A172 (cell line): ENCODE data around the gene SLC10A7. TPM values are rescaled to one million over a fixed set of nuclear protein-coding genes. Genes with fewer than 3 reads are reported as not detected.

Experiments
- DNase-seq: peaks from one replicate; pipeline ENCODE4 v3.0.0-alpha.2; 2015; ENCODE audit warnings: low spot score
- total RNA-seq: library from RNA; depleted of rRNA; stranded (reverse); fragments of >200 nt; shearing (Covaris generic); gene quantifications from 2 replicates; pipeline ENCODE4 v1.2.3, GENCODE V29; 2014

SLC10A7 gene
- total RNA-seq, 1 experiment from 2014 or later = 5.7 TPM

DNA sequence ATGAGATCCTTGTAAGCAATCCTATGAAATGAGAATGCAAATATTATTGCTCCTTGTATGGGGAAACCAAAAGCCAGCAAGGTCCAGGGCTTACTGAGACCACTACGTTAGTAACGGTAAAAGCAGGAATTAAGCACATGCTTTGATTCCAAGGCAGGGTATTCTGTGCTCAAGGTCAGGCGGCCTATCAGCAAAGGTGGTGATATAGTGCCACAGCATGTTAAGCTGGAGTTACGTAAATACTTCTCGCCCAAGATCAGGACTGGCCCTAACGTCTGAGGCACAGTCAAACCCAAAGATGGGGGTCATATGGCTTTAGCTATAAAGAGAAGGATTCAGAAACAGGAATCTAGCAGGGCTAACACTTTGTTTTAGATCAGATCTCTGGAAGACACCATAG, 27.6 kb downstream of the SLC10A7 start:
- no peak for DNase-seq

GRCh38 chr4:146490106-146490505, 31.6 kb downstream of the SLC10A7 start:
- no peak for DNase-seq

DNA sequence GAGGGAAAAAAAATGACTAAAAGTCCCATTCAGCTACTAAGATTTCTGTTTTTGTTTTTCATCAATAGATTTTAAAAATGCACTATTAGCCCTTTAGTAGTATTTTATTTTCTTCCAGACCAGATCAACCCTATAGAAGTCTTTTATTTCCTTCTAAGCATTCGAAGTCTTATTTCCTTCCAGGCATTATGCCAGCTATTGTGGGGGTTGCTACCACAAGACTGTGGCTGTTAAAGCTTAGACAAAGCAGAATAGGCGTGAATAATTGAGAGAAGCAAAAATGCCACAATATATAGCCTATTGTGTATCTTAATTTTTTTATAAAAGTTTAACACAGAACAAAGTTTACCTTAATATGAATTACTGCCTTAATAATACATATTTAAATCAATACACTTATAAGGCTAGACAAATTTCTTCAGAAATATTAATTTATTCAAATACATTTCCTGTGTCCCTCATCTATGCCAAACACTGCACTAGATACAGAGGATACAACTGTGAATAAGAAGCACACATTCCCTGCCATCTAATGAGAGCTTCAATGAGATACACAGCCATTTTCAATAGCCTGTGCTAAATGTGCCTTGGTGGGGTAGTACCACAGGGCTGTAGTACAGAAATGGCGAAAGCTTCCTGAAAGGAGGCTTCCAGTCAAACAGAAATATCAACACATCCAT, 33.1 kb downstream of the SLC10A7 start:
- no peak for DNase-seq

DNA sequence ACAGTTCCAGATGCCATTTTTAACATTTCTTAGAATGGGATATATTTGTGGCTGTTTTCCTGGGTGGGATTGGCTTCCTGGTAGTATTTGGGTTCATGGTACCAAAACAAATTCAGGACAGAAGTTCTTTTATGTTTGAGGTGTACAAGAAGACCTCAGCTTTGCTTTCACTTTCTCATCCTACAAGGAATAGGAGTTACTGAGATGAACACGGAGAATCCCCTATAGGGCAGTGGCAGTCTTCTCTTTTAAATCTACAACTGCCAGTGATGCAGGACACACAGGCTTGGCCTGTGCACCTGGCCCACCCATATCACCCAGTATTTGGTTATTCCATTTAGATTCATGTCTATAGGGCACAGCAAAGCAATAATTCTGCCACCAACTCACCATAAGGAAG, 35.2 kb downstream of the SLC10A7 start:
- no peak for DNase-seq

DNA sequence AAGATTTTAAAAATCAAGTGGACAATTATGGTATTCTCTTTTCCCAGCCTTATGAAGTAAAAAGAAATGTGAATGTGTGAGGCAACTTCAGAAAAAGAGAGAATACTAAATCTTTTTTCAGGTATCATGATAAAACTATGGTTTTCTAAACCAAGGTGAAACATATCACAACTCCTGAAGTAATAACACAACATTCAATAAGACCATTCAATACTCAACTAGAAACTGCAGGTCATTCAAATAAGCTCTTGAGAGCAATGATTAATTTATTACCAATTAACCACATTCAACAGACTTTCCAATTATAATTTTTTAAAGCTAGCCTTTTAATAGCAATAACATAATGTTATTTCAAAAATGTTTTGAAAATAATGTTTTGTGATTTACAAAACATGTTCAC, 35.8 kb downstream of the SLC10A7 start:
- no peak for DNase-seq

GRCh38 chr4:146482788-146483187, 39.0 kb downstream of the SLC10A7 start:
- no peak for DNase-seq

- no peak for DNase-seq
Measured at GRCh38 chr4:146481246-146481645, 40.5 kb downstream of the SLC10A7 start.

GRCh38 chr4:146478009-146478408, 43.7 kb downstream of the SLC10A7 start:
- no peak for DNase-seq

- DNase-seq = peak; percentile 42
Measured at GRCh38 chr4:146477054-146477453, 44.7 kb downstream of the SLC10A7 start.

GRCh38 chr4:146472404-146472803, 49.3 kb downstream of the SLC10A7 start:
- DNase-seq = no peak

- DNase-seq = no peak
Measured at GRCh38 chr4:146470604-146471003, 51.1 kb downstream of the SLC10A7 start.

- no peak for DNase-seq
Measured at GRCh38 chr4:146469022-146469421, 52.7 kb downstream of the SLC10A7 start.

DNA sequence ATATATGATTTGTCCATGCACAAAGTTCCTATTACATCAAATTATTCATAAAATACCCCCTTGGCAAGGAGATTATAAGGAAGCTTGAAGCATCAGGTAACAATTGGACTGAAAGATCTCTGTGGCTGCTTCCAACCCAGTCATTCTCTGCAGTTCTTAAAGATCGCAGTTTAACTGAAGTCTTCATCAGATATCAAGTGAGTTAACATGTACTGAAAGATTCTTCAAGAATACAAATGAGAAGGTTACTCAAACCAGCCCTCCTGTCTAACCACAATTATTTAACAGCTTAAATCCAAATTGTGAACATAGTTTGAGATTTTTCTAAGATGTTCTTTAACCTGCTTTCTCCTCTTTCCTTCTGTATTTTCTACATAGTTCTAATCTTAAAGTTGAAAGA, 56.1 kb downstream of the SLC10A7 start:
- DNase-seq = no peak

DNA sequence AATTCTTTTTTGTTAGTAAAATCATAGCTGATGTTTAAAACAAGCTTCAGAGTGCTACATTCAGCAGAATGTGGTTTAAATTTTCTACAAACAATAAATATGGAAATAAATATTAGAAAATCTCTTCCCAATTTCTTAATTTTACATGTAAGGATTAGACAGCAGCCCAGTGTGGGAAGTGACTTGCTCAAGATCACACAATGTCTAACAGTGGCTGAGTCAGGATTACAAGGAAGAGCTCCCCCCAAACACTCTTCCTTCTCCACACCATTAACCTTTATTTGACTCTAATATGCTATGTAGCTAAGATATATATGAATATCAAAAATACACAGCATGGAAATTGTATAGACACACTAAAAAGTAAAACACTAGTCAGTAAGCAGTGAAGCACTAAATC, 59.5 kb downstream of the SLC10A7 start:
- DNase-seq = no peak

DNA sequence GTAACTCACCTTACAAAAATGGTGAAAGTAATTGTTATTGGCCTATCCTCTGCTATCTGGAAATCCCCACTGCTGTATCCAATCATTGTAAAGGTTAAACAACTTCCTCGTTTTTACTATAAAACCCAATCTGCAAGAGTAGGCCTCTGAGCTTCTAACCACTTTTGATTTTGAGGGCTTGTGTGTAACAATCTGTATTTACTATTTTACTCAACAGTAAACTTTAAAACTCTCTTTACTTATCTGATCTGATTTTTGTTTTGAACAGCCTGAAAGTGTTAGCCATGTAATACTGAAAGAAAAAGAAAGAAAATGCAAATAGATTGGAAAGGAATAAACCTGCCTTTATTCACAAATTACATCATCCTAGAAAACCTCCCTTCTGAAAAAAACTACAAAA, 63.1 kb downstream of the SLC10A7 start:
- no peak for DNase-seq

DNA sequence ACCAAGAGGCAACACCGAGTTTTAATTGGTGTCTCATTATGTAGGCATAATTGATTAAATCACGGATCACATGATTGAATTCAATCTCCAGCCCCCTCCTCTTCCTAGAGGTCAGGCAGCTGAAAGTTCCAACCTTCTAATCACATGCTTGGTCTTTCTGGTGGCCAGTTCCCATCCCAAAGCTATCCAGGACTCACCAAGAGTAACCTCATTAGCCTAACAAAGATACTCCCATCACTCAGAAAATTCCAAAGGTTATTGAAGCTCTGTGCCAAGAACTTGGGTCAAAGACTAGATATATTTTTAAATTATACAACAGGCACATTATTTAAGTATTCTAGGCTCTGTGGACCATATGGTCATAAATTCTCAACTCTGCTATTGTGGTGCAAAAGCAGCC, 65.1 kb downstream of the SLC10A7 start:
- DNase-seq = no peak

DNA sequence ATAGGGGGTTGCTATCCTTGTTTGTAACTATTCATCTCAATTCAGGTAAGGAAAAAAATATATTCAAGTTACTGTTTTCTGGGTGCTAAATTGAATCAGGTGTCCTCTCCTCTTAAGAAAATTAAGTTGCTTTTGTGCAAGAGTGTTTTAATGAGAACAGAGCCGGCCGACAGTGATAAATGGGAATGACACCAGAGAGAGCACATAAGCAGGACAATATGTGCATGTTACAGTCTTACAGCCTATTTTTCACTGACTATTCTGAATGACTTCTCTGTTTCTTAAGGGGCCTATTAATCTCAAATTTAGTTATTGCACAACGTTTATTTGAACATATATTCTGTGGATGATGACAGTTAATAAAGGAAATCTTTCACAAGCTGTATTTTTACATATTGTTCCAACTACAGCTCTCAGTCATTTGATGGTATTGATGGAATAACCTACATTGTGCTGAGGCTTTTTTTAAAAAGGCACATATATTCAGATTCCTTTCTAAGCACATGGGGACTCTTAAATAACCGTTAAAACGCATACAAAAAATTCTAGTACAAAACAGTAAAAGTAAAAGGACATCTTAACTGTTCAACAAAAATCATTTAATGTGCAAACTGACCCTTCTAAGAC, 68.4 kb downstream of the SLC10A7 start:
- no peak for DNase-seq

DNA sequence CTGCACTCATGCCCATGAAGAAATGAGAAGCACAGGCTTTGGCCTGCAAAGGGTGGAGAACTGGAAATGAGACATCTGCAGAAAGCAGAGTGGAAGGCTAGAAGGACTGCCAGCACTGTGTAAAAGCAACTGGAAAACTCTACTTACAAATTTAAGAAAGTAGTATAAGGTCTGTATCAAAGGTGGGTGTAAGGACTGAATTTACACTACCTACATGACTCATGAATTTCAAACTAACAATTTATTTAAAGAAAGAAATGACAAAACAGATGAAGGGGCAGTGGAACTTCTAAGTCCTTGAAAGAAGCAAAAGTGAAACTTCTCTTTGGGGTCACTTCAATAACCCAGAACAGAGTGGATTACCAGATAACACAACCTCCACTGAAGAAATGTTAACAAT, 71.2 kb downstream of the SLC10A7 start:
- DNase-seq = no peak

- DNase-seq = no peak
Measured at GRCh38 chr4:146446555-146446954, 75.2 kb downstream of the SLC10A7 start.

DNA sequence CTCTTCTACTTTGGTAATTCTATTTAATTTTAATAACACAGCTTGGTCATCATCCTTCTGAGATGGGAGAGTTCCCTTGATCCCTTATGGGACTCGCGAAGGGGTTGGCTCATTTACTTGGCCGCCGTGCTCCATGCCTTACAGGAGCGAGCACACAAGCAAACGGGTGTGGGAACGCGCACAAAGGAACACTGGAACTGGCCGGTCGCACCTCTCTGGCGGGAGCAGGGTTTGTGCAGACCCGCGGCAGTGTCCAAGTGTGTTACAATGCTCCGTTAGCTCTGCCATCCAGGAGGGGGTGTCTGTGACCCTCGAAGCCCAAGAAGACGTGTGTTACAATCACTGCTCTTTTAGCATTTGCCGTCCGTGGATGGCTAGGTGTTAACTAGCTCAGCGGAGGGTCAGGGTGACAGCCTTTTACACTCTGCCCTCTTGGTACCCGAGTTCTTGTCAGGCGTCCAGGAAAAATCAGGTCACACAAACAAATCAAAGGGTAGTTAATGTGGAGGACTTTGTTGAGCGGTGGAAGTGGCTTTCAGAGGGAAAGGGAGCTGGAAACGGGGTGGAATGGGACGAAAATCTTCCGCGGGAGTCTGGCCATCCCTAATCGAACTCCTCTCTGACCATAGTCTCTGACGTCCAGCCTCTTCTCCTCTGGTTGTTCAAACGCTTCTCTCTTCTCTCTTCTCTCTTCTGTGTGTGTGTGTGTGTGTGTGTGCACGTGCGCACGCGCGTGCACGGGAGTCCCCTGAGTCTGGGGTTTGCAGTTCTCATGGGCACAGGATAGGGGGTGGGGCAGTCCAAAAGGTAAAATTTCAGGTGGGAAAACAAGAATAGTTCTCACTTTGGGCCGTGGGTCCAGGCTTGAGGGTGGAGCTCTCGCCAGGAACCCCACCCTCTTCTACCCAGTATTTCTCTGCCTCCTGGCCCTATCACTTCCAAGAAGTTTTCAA, 76.3 kb downstream of the SLC10A7 start:
- DNase-seq = no peak

DNA sequence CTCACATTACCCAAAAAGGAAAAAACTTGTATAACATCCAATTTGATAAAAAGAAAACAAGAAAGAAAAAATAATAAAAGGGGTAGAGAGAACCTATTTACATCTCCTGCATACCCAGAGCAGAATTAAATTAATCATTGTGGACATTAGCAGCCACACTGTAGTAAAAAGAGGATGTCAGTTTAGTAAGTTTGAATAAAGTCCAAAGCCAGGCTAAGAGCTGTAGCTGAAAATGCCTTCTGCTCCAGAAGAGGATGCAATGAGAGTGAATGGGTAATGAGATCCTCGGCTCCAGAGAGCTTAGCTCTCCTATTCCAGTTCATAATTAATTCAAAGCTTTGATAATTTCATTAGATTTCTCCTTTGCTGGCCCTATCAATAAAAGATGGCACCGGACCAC, 78.2 kb downstream of the SLC10A7 start:
- DNase-seq = no peak

DNA sequence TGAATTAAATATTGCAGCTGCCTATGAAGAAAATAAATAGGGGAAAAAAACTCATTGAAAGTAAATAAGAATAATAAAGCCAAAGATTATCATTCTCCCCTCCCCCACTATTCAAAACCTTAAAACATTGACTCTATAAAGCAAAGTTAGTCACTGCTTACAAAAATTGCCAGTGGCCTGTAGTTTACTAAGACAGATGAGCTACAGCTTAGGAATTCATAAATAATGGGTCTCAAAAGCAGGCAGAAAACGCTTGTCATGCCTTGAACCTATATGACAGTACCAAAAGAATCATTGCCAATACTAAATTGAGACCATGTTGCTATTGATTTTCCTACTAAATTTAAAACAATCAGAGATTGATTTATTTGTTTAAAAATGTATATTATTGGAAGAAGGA, 78.9 kb downstream of the SLC10A7 start:
- DNase-seq = peak; percentile 8

DNA sequence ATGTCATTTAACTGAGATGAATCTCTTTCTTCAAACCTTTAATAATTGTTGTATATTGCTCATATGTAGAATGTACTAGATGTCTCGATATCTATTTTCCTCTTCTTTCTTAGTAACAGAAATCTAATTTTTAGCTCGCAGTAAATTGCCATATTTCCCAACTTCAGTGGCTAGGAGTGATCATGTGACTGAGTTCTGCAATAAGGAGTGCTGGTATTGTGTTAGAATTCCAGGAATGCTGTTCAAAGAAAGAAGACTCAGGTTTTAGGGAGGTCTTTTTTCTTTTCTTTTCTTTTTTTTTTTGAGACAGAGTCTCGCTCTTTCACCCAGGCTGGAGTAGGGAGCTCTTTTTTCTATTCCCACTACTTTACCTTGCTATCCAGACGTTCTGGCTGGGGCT, 81.7 kb downstream of the SLC10A7 start:
- DNase-seq = no peak
